GM23338 (cell line): Measurements from ENCODE around the gene PTRHD1. TPM values are rescaled to one million over a fixed set of nuclear protein-coding genes. Genes with fewer than 3 reads are reported as not detected.

Experiments used
- ATAC-seq: fragments of 200-7000 bp; cut with Tn5 transposase; 3 replicates; pipeline ENCODE4 v1.9.1; 2020
- DNase-seq: peaks from one replicate; pipeline ENCODE4 v3.0.0-alpha.2; 2015; ENCODE audit warnings: low spot score
- H2AFZ ChIP-seq: fragments of 200-600 bp; sonication (generic); 2 replicates; pipeline ENCODE4 v1.8.0; 2016; ENCODE audit warnings: antibody characterized with exemption, mild to moderate bottlenecking, moderate library complexity
- H3F3A ChIP-seq: fragments of 200-600 bp; sonication (generic); replicated peaks from 2 replicates; pipeline ENCODE4 v1.8.0; 2017; ENCODE audit warnings: antibody characterized with exemption, mixed run types, low read depth
- H3K27ac ChIP-seq: fragments of 200-600 bp; sonication (generic); 2 replicates; pipeline ENCODE4 v1.6.1; 2016; ENCODE audit warnings: low read depth
- H3K27me3 ChIP-seq: fragments of 200-600 bp; sonication (generic); 2 replicates; pipeline ENCODE4 v1.8.0; 2016; ENCODE audit warnings: mild to moderate bottlenecking, mixed run types, moderate library complexity; ENCODE audit not compliant: insufficient read depth
- H3K36me3 ChIP-seq: fragments of 200-600 bp; sonication (generic); 2 replicates; pipeline ENCODE4 v1.8.0; 2016; ENCODE audit warnings: mild to moderate bottlenecking; ENCODE audit not compliant: insufficient read depth
- H3K4me1 ChIP-seq: fragments of 200-600 bp; sonication (generic); 2 replicates; pipeline ENCODE4 v1.8.0; 2016; ENCODE audit warnings: mild to moderate bottlenecking, moderate library complexity; ENCODE audit not compliant: insufficient read depth
- H3K4me2 ChIP-seq: fragments of 200-600 bp; sonication (generic); 2 replicates; pipeline ENCODE4 v1.7.1; 2017; ENCODE audit warnings: mixed run types
- H3K4me3 ChIP-seq: fragments of 200-600 bp; sonication (generic); 2 replicates; pipeline ENCODE4 v1.6.1; 2016; ENCODE audit warnings: mixed run types
- H3K79me2 ChIP-seq: fragments of 200-600 bp; sonication (generic); replicated peaks from 2 replicates; pipeline ENCODE4 v1.8.0; 2017; ENCODE audit warnings: mild to moderate bottlenecking; ENCODE audit not compliant: insufficient read depth
- H3K9me2 ChIP-seq: fragments of 200-600 bp; sonication (generic); 2 replicates; pipeline ENCODE4 v1.8.0; 2017; ENCODE audit not compliant: insufficient read depth
- H4K20me1 ChIP-seq: fragments of 200-600 bp; sonication (generic); replicated peaks from 2 replicates; pipeline ENCODE4 v1.8.0; 2017; ENCODE audit warnings: mild to moderate bottlenecking; ENCODE audit not compliant: insufficient read depth
- H3K27ac Mint-ChIP-seq: 2 replicates; pipeline ENCODE4 v1.8.0; 2020; ENCODE audit warnings: inconsistent platforms, mild to moderate bottlenecking, moderate library complexity, mixed read lengths
- H3K27me3 Mint-ChIP-seq: 3 replicates; pipeline ENCODE4 v1.8.0; 2022; ENCODE audit warnings: low read depth, mild to moderate bottlenecking, moderate library complexity, mixed read lengths, inconsistent platforms; ENCODE audit not compliant: insufficient read depth, poor library complexity
- H3K36me3 Mint-ChIP-seq: 3 replicates; pipeline ENCODE4 v1.8.0; 2021; ENCODE audit warnings: low read depth, mild to moderate bottlenecking, inconsistent platforms, moderate library complexity, mixed read lengths
- H3K4me1 Mint-ChIP-seq: 3 replicates; pipeline ENCODE4 v1.8.0; 2020; ENCODE audit warnings: mild to moderate bottlenecking, inconsistent platforms, mixed read lengths
- H3K4me3 Mint-ChIP-seq: 3 replicates; pipeline ENCODE4 v1.8.0; 2021; ENCODE audit warnings: moderate library complexity, mild to moderate bottlenecking, inconsistent platforms, mixed read lengths
- H3K9me3 Mint-ChIP-seq: 3 replicates; pipeline ENCODE4 v1.8.0; 2020; ENCODE audit warnings: moderate library complexity, mild to moderate bottlenecking, inconsistent platforms, mixed read lengths
- EZH2phosphoT487 ChIP-seq: fragments of 200-600 bp; sonication (generic); IDR thresholded peaks from one replicate; pipeline ENCODE4 v1.8.1; 2018; ENCODE audit warnings: antibody characterized with exemption; ENCODE audit not compliant: unreplicated experiment
- JUNB ChIP-seq: IDR thresholded peaks from one replicate; pipeline ENCODE4 v1.6.1; 2016; ENCODE audit warnings: antibody characterized with exemption; ENCODE audit not compliant: unreplicated experiment
- POLR2AphosphoS5 ChIP-seq: IDR thresholded peaks from 2 replicates; pipeline ENCODE4 v1.6.1; 2016; ENCODE audit warnings: antibody characterized with exemption, low read depth
- STAT1 ChIP-seq: IDR thresholded peaks from one replicate; pipeline ENCODE4 v1.6.1; 2016; ENCODE audit warnings: antibody characterized with exemption; ENCODE audit not compliant: unreplicated experiment
- ZNF114 ChIP-seq: fragments of 250-450 bp; sonication (Bioruptor Pico); IDR thresholded peaks from 2 replicates; pipeline ENCODE4 v1.5.0; 2020; ENCODE audit warnings: mild to moderate bottlenecking, moderate library complexity
- ZNF331 ChIP-seq: fragments of 250-450 bp; sonication (Bioruptor Pico); IDR thresholded peaks from 2 replicates; pipeline ENCODE4 v1.5.0; 2020; ENCODE audit warnings: low read depth, mild to moderate bottlenecking, moderate library complexity
- polyA plus RNA-seq: library from polyadenylated mRNA; unstranded; fragments of >200 nt; fragmentation: Nextera tagmentation; extraction: Ambion mirVana; gene quantifications from 2 replicates; pipeline ENCODE4 v1.2.1, GENCODE V29; 2016
- total RNA-seq: library from RNA; depleted of rRNA; stranded (reverse); fragments of >200 nt; shearing (Covaris generic); gene quantifications from 2 replicates; pipeline ENCODE4 v1.2.3, GENCODE V29; 2014
- TF ChIP-seq, protein P1 (sequence below): IDR thresholded peaks from one replicate; pipeline ENCODE4 v1.6.1; 2018; ENCODE audit warnings: antibody characterized with exemption; ENCODE audit not compliant: unreplicated experiment
- TF ChIP-seq, protein P2 (sequence below): IDR thresholded peaks from 2 replicates; pipeline ENCODE4 v1.6.1; 2016; ENCODE audit warnings: antibody characterized with exemption
- TF ChIP-seq, protein P3 (sequence below), 2 experiments: fragments of 200-600 bp in 1 of 2; sonication (generic) in 1 of 2; conservative IDR thresholded peaks; 2 replicates each; pipeline versions ENCODE4 v1.5.1 to v1.6.1; 2016 to 2017; ENCODE audit warnings: antibody characterized with exemption in 2 of 2, low read depth in 2 of 2, mild to moderate bottlenecking in 2 of 2, moderate library complexity in 1 of 2

PTRHD1 gene
- total and polyA plus RNA-seq, 2 experiments from 2014 or later, result 46.9 to 105 TPM

DNA sequence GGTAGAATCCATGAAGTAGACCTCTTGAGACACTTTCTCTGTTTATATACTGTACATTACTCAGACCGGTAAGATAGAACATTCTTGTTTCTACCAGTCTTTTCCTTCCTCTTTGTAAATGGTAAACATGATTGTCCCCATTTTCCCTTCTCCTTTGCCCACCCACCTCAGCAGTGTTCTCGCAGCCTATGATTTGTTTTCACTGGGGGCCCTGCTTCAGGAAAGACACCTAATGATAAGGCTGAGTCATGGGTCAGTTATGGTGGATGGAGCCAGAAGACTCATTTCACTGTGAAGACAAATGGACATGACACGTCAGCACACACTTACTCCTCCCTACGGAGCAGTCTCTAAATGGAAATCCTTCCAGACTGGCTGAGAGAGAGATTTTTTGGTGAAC is 23.7 kb upstream of the PTRHD1 start:
- H3K79me2 ChIP-seq, result peaks cover 34% of the 10 kb centered on the region
- peaks cover 13% of the 10 kb centered on the region; the same call in 1 of the 2 replicates for H3K4me1 ChIP-seq
- peaks cover 18% of the 10 kb centered on the region; the same call in 1 of the 2 replicates for H3F3A ChIP-seq
- peaks cover 13% of the 10 kb centered on the region for H3K27me3 Mint-ChIP-seq
- TF ChIP-seq, protein P1, sequence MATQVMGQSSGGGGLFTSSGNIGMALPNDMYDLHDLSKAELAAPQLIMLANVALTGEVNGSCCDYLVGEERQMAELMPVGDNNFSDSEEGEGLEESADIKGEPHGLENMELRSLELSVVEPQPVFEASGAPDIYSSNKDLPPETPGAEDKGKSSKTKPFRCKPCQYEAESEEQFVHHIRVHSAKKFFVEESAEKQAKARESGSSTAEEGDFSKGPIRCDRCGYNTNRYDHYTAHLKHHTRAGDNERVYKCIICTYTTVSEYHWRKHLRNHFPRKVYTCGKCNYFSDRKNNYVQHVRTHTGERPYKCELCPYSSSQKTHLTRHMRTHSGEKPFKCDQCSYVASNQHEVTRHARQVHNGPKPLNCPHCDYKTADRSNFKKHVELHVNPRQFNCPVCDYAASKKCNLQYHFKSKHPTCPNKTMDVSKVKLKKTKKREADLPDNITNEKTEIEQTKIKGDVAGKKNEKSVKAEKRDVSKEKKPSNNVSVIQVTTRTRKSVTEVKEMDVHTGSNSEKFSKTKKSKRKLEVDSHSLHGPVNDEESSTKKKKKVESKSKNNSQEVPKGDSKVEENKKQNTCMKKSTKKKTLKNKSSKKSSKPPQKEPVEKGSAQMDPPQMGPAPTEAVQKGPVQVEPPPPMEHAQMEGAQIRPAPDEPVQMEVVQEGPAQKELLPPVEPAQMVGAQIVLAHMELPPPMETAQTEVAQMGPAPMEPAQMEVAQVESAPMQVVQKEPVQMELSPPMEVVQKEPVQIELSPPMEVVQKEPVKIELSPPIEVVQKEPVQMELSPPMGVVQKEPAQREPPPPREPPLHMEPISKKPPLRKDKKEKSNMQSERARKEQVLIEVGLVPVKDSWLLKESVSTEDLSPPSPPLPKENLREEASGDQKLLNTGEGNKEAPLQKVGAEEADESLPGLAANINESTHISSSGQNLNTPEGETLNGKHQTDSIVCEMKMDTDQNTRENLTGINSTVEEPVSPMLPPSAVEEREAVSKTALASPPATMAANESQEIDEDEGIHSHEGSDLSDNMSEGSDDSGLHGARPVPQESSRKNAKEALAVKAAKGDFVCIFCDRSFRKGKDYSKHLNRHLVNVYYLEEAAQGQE, result no peak
- TF ChIP-seq ZNF114 (CRISPR knock-in tag) (no peak), STAT1 (no peak), POLR2AphosphoS5 (no peak), EZH2phosphoT487 (no peak), ZNF331 (CRISPR knock-in tag) (no peak)
- TF ChIP-seq, protein P2, sequence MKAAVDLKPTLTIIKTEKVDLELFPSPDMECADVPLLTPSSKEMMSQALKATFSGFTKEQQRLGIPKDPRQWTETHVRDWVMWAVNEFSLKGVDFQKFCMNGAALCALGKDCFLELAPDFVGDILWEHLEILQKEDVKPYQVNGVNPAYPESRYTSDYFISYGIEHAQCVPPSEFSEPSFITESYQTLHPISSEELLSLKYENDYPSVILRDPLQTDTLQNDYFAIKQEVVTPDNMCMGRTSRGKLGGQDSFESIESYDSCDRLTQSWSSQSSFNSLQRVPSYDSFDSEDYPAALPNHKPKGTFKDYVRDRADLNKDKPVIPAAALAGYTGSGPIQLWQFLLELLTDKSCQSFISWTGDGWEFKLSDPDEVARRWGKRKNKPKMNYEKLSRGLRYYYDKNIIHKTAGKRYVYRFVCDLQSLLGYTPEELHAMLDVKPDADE, result no peak
- no peak overlapping the region for H3K4me3 ChIP-seq
- H4K20me1 ChIP-seq, result peaks cover 23% of the 10 kb centered on the region
- DNase-seq (no peak), ATAC-seq (no peak)
- peaks cover 85% of the 10 kb centered on the region for H3K36me3 Mint-ChIP-seq
- H3K4me1 Mint-ChIP-seq, result peaks cover 19% of the 10 kb centered on the region
- H2AFZ ChIP-seq, result no peak overlapping the region
- H3K27ac Mint-ChIP-seq, result peak overlapping the region; percentile 75; the same call in 1 of the 2 replicates
- peaks cover 35% of the 10 kb centered on the region; the same call in 1 of the 2 replicates for H3K36me3 ChIP-seq
- H3K27ac ChIP-seq, result 0 out of 2 replicates have a peak overlapping the region, but pooled peaks have one; percentile 19
- H3K9me2 ChIP-seq, result no peaks in the 10 kb centered on the region
- H3K4me2 ChIP-seq, result no peak overlapping the region
- no peak overlapping the region for H3K4me3 Mint-ChIP-seq
- H3K9me3 Mint-ChIP-seq, result no peaks in the 10 kb centered on the region
- H3K27me3 ChIP-seq, result no peaks in the 10 kb centered on the region

DNA sequence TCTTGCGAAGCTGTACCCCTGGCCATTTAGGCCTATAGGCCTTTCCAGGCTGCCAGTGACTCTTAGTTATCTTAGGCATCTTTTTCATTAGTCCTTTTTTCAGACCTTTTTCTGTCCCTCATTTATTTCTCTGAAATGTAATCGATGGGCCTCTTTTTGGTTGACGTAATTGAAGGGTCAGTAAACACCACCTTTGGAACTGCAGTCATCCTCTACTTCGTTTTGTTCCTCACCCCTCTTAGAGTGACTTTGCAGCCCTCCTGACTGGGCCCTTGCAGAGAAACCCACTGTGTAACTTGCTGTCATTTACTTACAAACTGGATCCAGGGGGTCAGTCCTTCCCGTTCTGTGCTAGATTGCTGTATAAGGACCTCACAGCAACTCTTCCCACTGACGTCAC is 23.2 kb upstream of the PTRHD1 start:
- peaks cover 39% of the 10 kb centered on the region for H3K79me2 ChIP-seq
- H4K20me1 ChIP-seq, result peaks cover 23% of the 10 kb centered on the region
- H3K9me3 Mint-ChIP-seq, result no peaks in the 10 kb centered on the region
- H3K27me3 Mint-ChIP-seq, result peaks cover 9% of the 10 kb centered on the region
- H3K4me3 ChIP-seq, result no peak overlapping the region
- DNase-seq, result no peak
- ATAC-seq, result no peak
- H2AFZ ChIP-seq, result no peak overlapping the region
- no peaks in the 10 kb centered on the region for H3K27me3 ChIP-seq
- peaks cover 18% of the 10 kb centered on the region; the same call in 1 of the 2 replicates for H3F3A ChIP-seq
- H3K4me1 ChIP-seq, result peaks cover 9% of the 10 kb centered on the region; the same call in 1 of the 2 replicates
- no peak overlapping the region for H3K4me3 Mint-ChIP-seq
- H3K36me3 Mint-ChIP-seq, result peaks cover 83% of the 10 kb centered on the region
- peaks cover 14% of the 10 kb centered on the region for H3K4me1 Mint-ChIP-seq
- no peaks in the 10 kb centered on the region for H3K9me2 ChIP-seq
- H3K4me2 ChIP-seq, result no peak overlapping the region
- peaks cover 35% of the 10 kb centered on the region; the same call in 1 of the 2 replicates for H3K36me3 ChIP-seq
- H3K27ac ChIP-seq, result 0 out of 2 replicates have a peak overlapping the region, but pooled peaks have one; percentile 19
- H3K27ac Mint-ChIP-seq, result peak overlapping the region; percentile 75; the same call in 1 of the 2 replicates
- TF ChIP-seq, protein P2, result no peak
- no peak for TF ChIP-seq JUNB
- TF ChIP-seq ZNF331 (CRISPR knock-in tag), result no peak
- TF ChIP-seq, protein P3, sequence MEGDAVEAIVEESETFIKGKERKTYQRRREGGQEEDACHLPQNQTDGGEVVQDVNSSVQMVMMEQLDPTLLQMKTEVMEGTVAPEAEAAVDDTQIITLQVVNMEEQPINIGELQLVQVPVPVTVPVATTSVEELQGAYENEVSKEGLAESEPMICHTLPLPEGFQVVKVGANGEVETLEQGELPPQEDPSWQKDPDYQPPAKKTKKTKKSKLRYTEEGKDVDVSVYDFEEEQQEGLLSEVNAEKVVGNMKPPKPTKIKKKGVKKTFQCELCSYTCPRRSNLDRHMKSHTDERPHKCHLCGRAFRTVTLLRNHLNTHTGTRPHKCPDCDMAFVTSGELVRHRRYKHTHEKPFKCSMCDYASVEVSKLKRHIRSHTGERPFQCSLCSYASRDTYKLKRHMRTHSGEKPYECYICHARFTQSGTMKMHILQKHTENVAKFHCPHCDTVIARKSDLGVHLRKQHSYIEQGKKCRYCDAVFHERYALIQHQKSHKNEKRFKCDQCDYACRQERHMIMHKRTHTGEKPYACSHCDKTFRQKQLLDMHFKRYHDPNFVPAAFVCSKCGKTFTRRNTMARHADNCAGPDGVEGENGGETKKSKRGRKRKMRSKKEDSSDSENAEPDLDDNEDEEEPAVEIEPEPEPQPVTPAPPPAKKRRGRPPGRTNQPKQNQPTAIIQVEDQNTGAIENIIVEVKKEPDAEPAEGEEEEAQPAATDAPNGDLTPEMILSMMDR (conservative IDR thresholded peaks at IDR 0.05; ENCODE audit: low read depth in 2 of 2), result no peak
